Pancreas (tissue), 10 donors: ENCODE results near the gene KRT74. TPM values are rescaled to one million over a fixed set of nuclear protein-coding genes. Genes with fewer than 3 reads are reported as not detected.
A peak's percentile ranks its signal among the peaks of the same experiment; 100 is the strongest.

ENCODE experiments used
- ATAC-seq, 4 donors: fragments of 200-7000 bp; cut with Tn5 transposase; one replicate each; pipeline versions ENCODE4 v1.8.0 to v1.9.1; 2020; ENCODE audit warnings: mild to moderate bottlenecking in 4 of 4, moderate library complexity in 4 of 4
- DNase-seq, 6 donors: peaks; one replicate each; pipeline ENCODE4 v3.0.0-alpha.2; 2020
- FAIRE-seq: peaks from 2 replicates; lab custom pipeline; 2012; peaks lifted over from hg19 to GRCh38; lab: Jason Lieb, UNC
- H3K27ac ChIP-seq, 4 donors: fragments of 200-600 bp; sonication (generic); 1 replicate in 3 of 4; 2 replicates in 1 of 4; pipeline versions ENCODE4 v1.5.0 to v1.8.0; 2020
- H3K27me3 ChIP-seq, 4 donors: fragments of 200-600 bp; one replicate each; pipeline ENCODE4 v1.8.0; 2021
- H3K36me3 ChIP-seq, 3 donors: fragments of 200-600 bp; sonication (generic) in 1 of 3; one replicate each; pipeline versions ENCODE4 v1.5.0 to v1.8.0; 2020 to 2021
- H3K4me1 ChIP-seq, 3 donors: fragments of 200-600 bp; one replicate each; pipeline ENCODE4 v1.8.0; 2021
- H3K4me3 ChIP-seq, 4 donors: fragments of 200-600 bp; sonication (generic) in 2 of 4; one replicate each; pipeline versions ENCODE4 v1.5.0 to v1.8.0; 2020 to 2021
- H3K9me3 ChIP-seq, 4 donors: fragments of 200-600 bp; one replicate each; pipeline ENCODE4 v1.8.0; 2021
- CTCF ChIP-seq, 4 donors: fragments of 200-600 bp; sonication (generic) in 3 of 4; IDR thresholded peaks; one replicate each; pipeline versions ENCODE4 v1.5.0 to v1.8.0; 2021; ENCODE audit warnings: antibody characterized with exemption in 4 of 4
- WGBS, 2 donors: extraction: QIAGEN DNeasy Blood & Tissue Kit; methylation state at CpG; one replicate each; pipeline ENCODE4 v1.1.7; 2013; 5-methylcytosine and 5-hydroxymethylcytosine counted together
- intact Hi-C, 3 donors: fragments of 100-400 bp; cut with DNase I; formaldehyde crosslinking; loops; one replicate each; pipeline versions ENCODE4 v1.11.1 to v1.14.2; 2022
- polyA plus RNA-seq, 2 donors: library from polyadenylated mRNA; stranded (reverse); fragments of 200-250 nt; gene quantifications; one replicate each; pipeline ENCODE4 v1.2.3, GENCODE V29; 2013
- total RNA-seq, 6 donors: library from RNA; stranded (reverse); fragmentation: NEBNext Ultra II Directional in 4 of 6; extraction: Animal tissue kit (Norgen Biotek cat#: 25700) in 4 of 6; gene quantifications; one replicate each; pipeline versions ENCODE4 v1.2.1 to v1.2.4, GENCODE V29; 2021 to 2023
- donor health status: healthy with polysubstance abuse.
- donor health status: DM: no; HTN: no; CAD: no; lungs with moderate emphysema.
- donor health status: DM: no; HTN: no; CAD: no.
- donor health status: control.
- donor health status: control.
- donor health status: Bipolar disorder and iron deficiency.
- donor health status: DM: yes; HTN: yes; CAD: no.
- donor health status: DM: no; HTN: no; CAD: no.
- donor health status: DM: no; HTN: no; CAD: no.
- donor health status: DM: yes; HTN: yes; CAD: no.

The KRT74 gene
- total and polyA plus RNA-seq, 8 donors = not detected

GRCh38 chr12:52533686-52534470, 39.8 kb downstream of the KRT74 start:
- DNase-seq (no peak), ATAC-seq (no peak), FAIRE-seq (no peak)
- H3K4me3 ChIP-seq = no peak overlapping the region
- intact Hi-C loops = no loop called here
- H3K4me1 ChIP-seq = no peaks in the 10 kb centered on the region
- no peaks in the 10 kb centered on the region for H3K36me3 ChIP-seq
- no peak for TF ChIP-seq CTCF (IDR thresholded peaks at IDR 0.05)
- no peak overlapping the region for H3K27ac ChIP-seq
- WGBS, 2 donors = 80 to 87% methylated on average over 10 of the region's 10 CpGs
- H3K9me3 ChIP-seq = no peaks in the 10 kb centered on the region
- no peaks in the 10 kb centered on the region for H3K27me3 ChIP-seq

GRCh38 chr12:52532636-52533035, 41.0 kb downstream of the KRT74 start:
- FAIRE-seq = no peak
- Histone ChIP-seq H3K27ac (no peak overlapping the region), H3K4me3 (no peak overlapping the region), H3K9me3 (no peaks in the 10 kb centered on the region), H3K27me3 (no peaks in the 10 kb centered on the region), H3K36me3 (no peaks in the 10 kb centered on the region), H3K4me1 (no peaks in the 10 kb centered on the region)
- no peak for DNase-seq
- WGBS, 2 donors = 60 to 70% methylated on average over 4 of the region's 4 CpGs
- no peak for TF ChIP-seq CTCF (IDR thresholded peaks at IDR 0.05)
- no peak for ATAC-seq
- intact Hi-C loops = no loop called here

- no peak for TF ChIP-seq CTCF (IDR thresholded peaks at IDR 0.05)
- DNase-seq (no peak), ATAC-seq (peak in 2 of 4 donors; percentile 13 to 20), FAIRE-seq (no peak)
- Histone ChIP-seq H3K4me3 (no peak overlapping the region), H3K27ac (no peak overlapping the region), H3K9me3 (no peaks in the 10 kb centered on the region), H3K27me3 (no peaks in the 10 kb centered on the region), H3K36me3 (no peaks in the 10 kb centered on the region), H3K4me1 (no peaks in the 10 kb centered on the region)
- WGBS, 2 donors = 63 to 77% methylated on average over 18 of the region's 18 CpGs
- intact Hi-C loops = no loop called here
Measured at GRCh38 chr12:52531566-52532300, 41.9 kb downstream of the KRT74 start.

- H3K27ac ChIP-seq = no peak overlapping the region
Measured at GRCh38 chr12:52530905-52531304, 42.7 kb downstream of the KRT74 start.

More at GRCh38 chr12:52530905-52531304, 42.7 kb downstream of the KRT74 start:
- Histone ChIP-seq H3K4me3 (no peak overlapping the region), H3K36me3 (no peaks in the 10 kb centered on the region), H3K27me3 (no peaks in the 10 kb centered on the region), H3K4me1 (no peaks in the 10 kb centered on the region), H3K9me3 (no peaks in the 10 kb centered on the region)
- no peak for FAIRE-seq
- no peak for TF ChIP-seq CTCF (IDR thresholded peaks at IDR 0.05)
- ATAC-seq = no peak
- intact Hi-C loops = no loop called here
- no peak for DNase-seq
- 87 to 89% methylated on average over 2 of the region's 2 CpGs for WGBS, 2 donors
